Neural progenitor cell (in vitro differentiated cells): ENCODE data around the gene IL16. TPM values are rescaled to one million over a fixed set of nuclear protein-coding genes. Genes with fewer than 3 reads are reported as not detected.
"Not testable (repeated sequence)": the region's sequence is repeated elsewhere in the genome, so short reads cannot be mapped to it uniquely, and the experiment has no call there.

Experiments
- DNase-seq: peaks from one replicate; pipeline ENCODE4 v3.0.0-alpha.2; 2016; ENCODE audit warnings: low spot score
- H2AFZ ChIP-seq: fragments of 200-600 bp; sonication (generic); replicated peaks from 2 replicates; pipeline ENCODE4 v1.6.1; 2016; ENCODE audit warnings: antibody characterized with exemption
- H3F3A ChIP-seq: fragments of 200-600 bp; sonication (generic); 2 replicates; pipeline ENCODE4 v1.6.1; 2016; ENCODE audit warnings: antibody characterized with exemption, low read depth
- H3K27ac ChIP-seq: fragments of 200-600 bp; sonication (generic); 2 replicates; pipeline ENCODE4 v1.5.1; 2016; ENCODE audit warnings: mild to moderate bottlenecking
- H3K27me3 ChIP-seq: fragments of 200-600 bp; sonication (generic); 2 replicates; pipeline ENCODE4 v1.6.1; 2016; ENCODE audit warnings: mild to moderate bottlenecking, moderate library complexity
- H3K36me3 ChIP-seq: fragments of 200-600 bp; sonication (generic); 2 replicates; pipeline ENCODE4 v1.5.1; 2016
- H3K4me1 ChIP-seq: fragments of 200-600 bp; sonication (generic); 2 replicates; pipeline ENCODE4 v1.6.1; 2016; ENCODE audit warnings: mixed run types
- H3K4me2 ChIP-seq: fragments of 200-600 bp; sonication (generic); 2 replicates; pipeline ENCODE4 v1.6.1; 2016
- H3K4me3 ChIP-seq: fragments of 200-600 bp; sonication (generic); 2 replicates; pipeline ENCODE4 v1.5.1; 2016
- H3K79me2 ChIP-seq: fragments of 200-600 bp; sonication (generic); 2 replicates; pipeline ENCODE4 v1.6.1; 2016; ENCODE audit warnings: low read depth
- H3K9ac ChIP-seq: fragments of 200-600 bp; sonication (generic); 2 replicates; pipeline ENCODE4 v1.6.1; 2016
- H3K9me3 ChIP-seq: fragments of 200-600 bp; sonication (generic); 2 replicates; pipeline ENCODE4 v1.5.1; 2016; ENCODE audit warnings: low read depth
- H4K20me1 ChIP-seq: fragments of 200-600 bp; sonication (generic); 2 replicates; pipeline ENCODE4 v1.6.1; 2016; ENCODE audit warnings: low read depth
- H3K27ac Mint-ChIP-seq: 3 replicates; pipeline ENCODE4 v1.8.0; 2021; ENCODE audit warnings: mixed read lengths
- H3K27me3 Mint-ChIP-seq: 2 replicates; pipeline ENCODE4 v1.8.0; 2022; ENCODE audit warnings: low read depth, mild to moderate bottlenecking, inconsistent platforms, moderate library complexity, mixed read lengths; ENCODE audit not compliant: insufficient read depth
- H3K36me3 Mint-ChIP-seq: 3 replicates; pipeline ENCODE4 v1.8.0; 2021; ENCODE audit warnings: mixed read lengths
- H3K4me1 Mint-ChIP-seq: 3 replicates; pipeline ENCODE4 v1.8.0; 2021; ENCODE audit warnings: mixed read lengths
- H3K4me3 Mint-ChIP-seq: 3 replicates; pipeline ENCODE4 v1.8.0; 2021; ENCODE audit warnings: mild to moderate bottlenecking, moderate library complexity, mixed read lengths
- H3K9me3 Mint-ChIP-seq: 3 replicates; pipeline ENCODE4 v1.8.0; 2020; ENCODE audit warnings: mixed read lengths
- EZH2 ChIP-seq: fragments of 200-600 bp; sonication (generic); IDR thresholded peaks from 2 replicates; pipeline ENCODE4 v1.6.1; 2017; ENCODE audit warnings: antibody characterized with exemption, mild to moderate bottlenecking, moderate library complexity
- EZH2phosphoT487 ChIP-seq: fragments of 200-600 bp; sonication (generic); IDR thresholded peaks from 2 replicates; pipeline ENCODE4 v1.6.1; 2017; ENCODE audit warnings: antibody characterized with exemption
- total RNA-seq: library from RNA; depleted of rRNA; stranded (reverse); fragments of >200 nt; gene quantifications from 2 replicates; pipeline ENCODE4 v1.2.3, GENCODE V29; 2015; ENCODE audit warnings: low replicate concordance
- TF ChIP-seq, protein P1 (sequence below): fragments of 200-600 bp; sonication (generic); IDR thresholded peaks from 2 replicates; pipeline ENCODE4 v1.5.1; 2017; ENCODE audit warnings: antibody characterized with exemption, mild to moderate bottlenecking

The IL16 gene
- total RNA-seq, 1 donor from 2014 or later: not detected

GRCh38 chr15:81199031-81199779 is 2.5 kb downstream of the IL16 start:
- Histone ChIP-seq H3K4me2 (no peak overlapping the region), H3K27me3 (no peaks in the 10 kb centered on the region), H3K4me3 (no peak overlapping the region), H3K4me1 (peaks cover 19% of the 10 kb centered on the region), H3K9me3 (no peaks in the 10 kb centered on the region), H2AFZ (no peak overlapping the region), H3F3A (no peaks in the 10 kb centered on the region), H3K9ac (no peak overlapping the region), H3K27ac (no peak overlapping the region), H3K36me3 (no peaks in the 10 kb centered on the region), H3K79me2 (no peaks in the 10 kb centered on the region), H4K20me1 (no peaks in the 10 kb centered on the region)
- no peaks in the 10 kb centered on the region for H3K27me3 Mint-ChIP-seq
- no peaks in the 10 kb centered on the region for H3K9me3 Mint-ChIP-seq
- no peak for DNase-seq
- H3K4me3 Mint-ChIP-seq: no peak overlapping the region
- peaks cover 20% of the 10 kb centered on the region for H3K4me1 Mint-ChIP-seq
- no peak overlapping the region for H3K27ac Mint-ChIP-seq
- TF ChIP-seq, protein P1, sequence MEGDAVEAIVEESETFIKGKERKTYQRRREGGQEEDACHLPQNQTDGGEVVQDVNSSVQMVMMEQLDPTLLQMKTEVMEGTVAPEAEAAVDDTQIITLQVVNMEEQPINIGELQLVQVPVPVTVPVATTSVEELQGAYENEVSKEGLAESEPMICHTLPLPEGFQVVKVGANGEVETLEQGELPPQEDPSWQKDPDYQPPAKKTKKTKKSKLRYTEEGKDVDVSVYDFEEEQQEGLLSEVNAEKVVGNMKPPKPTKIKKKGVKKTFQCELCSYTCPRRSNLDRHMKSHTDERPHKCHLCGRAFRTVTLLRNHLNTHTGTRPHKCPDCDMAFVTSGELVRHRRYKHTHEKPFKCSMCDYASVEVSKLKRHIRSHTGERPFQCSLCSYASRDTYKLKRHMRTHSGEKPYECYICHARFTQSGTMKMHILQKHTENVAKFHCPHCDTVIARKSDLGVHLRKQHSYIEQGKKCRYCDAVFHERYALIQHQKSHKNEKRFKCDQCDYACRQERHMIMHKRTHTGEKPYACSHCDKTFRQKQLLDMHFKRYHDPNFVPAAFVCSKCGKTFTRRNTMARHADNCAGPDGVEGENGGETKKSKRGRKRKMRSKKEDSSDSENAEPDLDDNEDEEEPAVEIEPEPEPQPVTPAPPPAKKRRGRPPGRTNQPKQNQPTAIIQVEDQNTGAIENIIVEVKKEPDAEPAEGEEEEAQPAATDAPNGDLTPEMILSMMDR: no peak
- no peak for TF ChIP-seq EZH2
- TF ChIP-seq EZH2phosphoT487: no peak
- no peaks in the 10 kb centered on the region for H3K36me3 Mint-ChIP-seq

GRCh38 chr15:81206018-81206417 is 9.3 kb downstream of the IL16 start:
- no peak overlapping the region for H3K27ac Mint-ChIP-seq
- H4K20me1 ChIP-seq: no peaks in the 10 kb centered on the region
- no peaks in the 10 kb centered on the region for H3K79me2 ChIP-seq
- no peaks in the 10 kb centered on the region for H3K4me1 Mint-ChIP-seq
- peaks cover 4% of the 10 kb centered on the region for H3K9me3 Mint-ChIP-seq
- H3K4me3 Mint-ChIP-seq: no peak overlapping the region
- H3K27me3 ChIP-seq: no peaks in the 10 kb centered on the region
- H3K27me3 Mint-ChIP-seq: peaks cover 2% of the 10 kb centered on the region
- H3K36me3 Mint-ChIP-seq: no peaks in the 10 kb centered on the region
- no peaks in the 10 kb centered on the region for H3K9me3 ChIP-seq
- no peak overlapping the region for H3K4me2 ChIP-seq
- no peak overlapping the region for H3K27ac ChIP-seq
- no peak for DNase-seq
- no peaks in the 10 kb centered on the region for H3F3A ChIP-seq
- no peaks in the 10 kb centered on the region for H3K4me1 ChIP-seq
- no peaks in the 10 kb centered on the region for H3K36me3 ChIP-seq
- no peak overlapping the region for H3K9ac ChIP-seq
- no peak overlapping the region for H3K4me3 ChIP-seq
- no peak overlapping the region for H2AFZ ChIP-seq
- TF ChIP-seq, protein P1: no peak
- TF ChIP-seq EZH2: no peak

- H3K9me3 ChIP-seq, H3K27me3 Mint-ChIP-seq, H3K4me3 Mint-ChIP-seq, H3K36me3 ChIP-seq, H4K20me1 ChIP-seq, H3K4me3 ChIP-seq, H3K36me3 Mint-ChIP-seq, H3K4me1 ChIP-seq, H3K9ac ChIP-seq, H3K9me3 Mint-ChIP-seq, H2AFZ ChIP-seq, H3K79me2 ChIP-seq, H3F3A ChIP-seq, DNase-seq, H3K27ac ChIP-seq, H3K27me3 ChIP-seq, H3K4me2 ChIP-seq, H3K27ac Mint-ChIP-seq, H3K4me1 Mint-ChIP-seq: not testable (repeated sequence)
Observed at GRCh38 chr15:81207987-81208386, 11.3 kb downstream of the IL16 start.

- DNase-seq: no peak
- peaks cover 18% of the 10 kb centered on the region for H3K9me3 Mint-ChIP-seq
- no peaks in the 10 kb centered on the region for H3K36me3 Mint-ChIP-seq
- H3F3A ChIP-seq: no peaks in the 10 kb centered on the region
- no peaks in the 10 kb centered on the region for H3K4me1 Mint-ChIP-seq
- no peaks in the 10 kb centered on the region for H3K36me3 ChIP-seq
- H3K4me3 Mint-ChIP-seq: no peak overlapping the region
- no peaks in the 10 kb centered on the region for H3K79me2 ChIP-seq
- H2AFZ ChIP-seq: no peak overlapping the region
- H3K4me3 ChIP-seq: no peak overlapping the region
- no peak overlapping the region for H3K27ac Mint-ChIP-seq
- H3K27me3 ChIP-seq: no peaks in the 10 kb centered on the region
- H3K4me2 ChIP-seq: no peak overlapping the region
- no peaks in the 10 kb centered on the region for H4K20me1 ChIP-seq
- TF ChIP-seq EZH2 (no peak), EZH2phosphoT487 (no peak)
- TF ChIP-seq, protein P1: no peak
- no peaks in the 10 kb centered on the region for H3K4me1 ChIP-seq
- H3K9ac ChIP-seq: no peak overlapping the region
- H3K9me3 ChIP-seq: no peaks in the 10 kb centered on the region
- H3K27me3 Mint-ChIP-seq: peaks cover 1% of the 10 kb centered on the region
- no peak overlapping the region for H3K27ac ChIP-seq
Observed at GRCh38 chr15:81209635-81210034, 13.0 kb downstream of the IL16 start.
